Fibroblast of pulmonary artery (primary cell): ENCODE data around the gene SPATS2L.

ENCODE experiments used
- DNase-seq: peaks from one replicate; pipeline ENCODE4 v3.0.0-alpha.2; 2010; ENCODE audit warnings: low read depth
- H3K4me3 ChIP-seq: replicated peaks from 2 replicates; pipeline ENCODE4 v1.5.1; 2011; ENCODE audit warnings: low read depth, mild to moderate bottlenecking, control low read depth, low read length, moderate library complexity
- CTCF ChIP-seq: IDR thresholded peaks from 2 replicates; pipeline ENCODE4 v1.5.1; 2011; ENCODE audit warnings: mild to moderate bottlenecking, control low read depth, low read length, inconsistent platforms; ENCODE audit errors: missing control alignments

Gene SPATS2L

GRCh38 chr2:200451511-200451910 is 145.0 kb downstream of the SPATS2L start:
- TF ChIP-seq CTCF, result no peak
- no peak overlapping the region for H3K4me3 ChIP-seq
- DNase-seq, result no peak

GRCh38 chr2:200452377-200452776 is 145.9 kb downstream of the SPATS2L start:
- TF ChIP-seq CTCF, result no peak
- DNase-seq, result no peak
- H3K4me3 ChIP-seq, result no peak overlapping the region

- no peak for TF ChIP-seq CTCF
- H3K4me3 ChIP-seq, result no peak overlapping the region
- DNase-seq, result no peak
Measured at GRCh38 chr2:200453142-200453852, 146.8 kb downstream of the SPATS2L start.

- TF ChIP-seq CTCF, result no peak
- no peak for DNase-seq
- no peak overlapping the region for H3K4me3 ChIP-seq
Measured at GRCh38 chr2:200453853-200454534, 147.5 kb downstream of the SPATS2L start.

GRCh38 chr2:200454927-200455801 is 148.7 kb downstream of the SPATS2L start:
- TF ChIP-seq CTCF, result no peak
- DNase-seq, result peak; percentile 25
- H3K4me3 ChIP-seq, result no peak overlapping the region

- H3K4me3 ChIP-seq, result no peak overlapping the region
- peak; percentile 75 for DNase-seq
- TF ChIP-seq CTCF, result no peak
Measured at GRCh38 chr2:200455958-200456421, 149.5 kb downstream of the SPATS2L start.
